Stimulated activated CD4-positive, alpha-beta T cell treated with anti-CD3 and anti-CD28 coated beads, TNF-alpha, amount 100 ng/mL, for 4 hours (primary cell): ENCODE measurements around the gene STIMATE.

Experiments used
- DNase-seq, 3 experiments: peaks; one replicate each; pipeline ENCODE4 v3.0.0-alpha.2; 2020; ENCODE audit warnings: low read depth in 3 of 3

Gene STIMATE

DNA sequence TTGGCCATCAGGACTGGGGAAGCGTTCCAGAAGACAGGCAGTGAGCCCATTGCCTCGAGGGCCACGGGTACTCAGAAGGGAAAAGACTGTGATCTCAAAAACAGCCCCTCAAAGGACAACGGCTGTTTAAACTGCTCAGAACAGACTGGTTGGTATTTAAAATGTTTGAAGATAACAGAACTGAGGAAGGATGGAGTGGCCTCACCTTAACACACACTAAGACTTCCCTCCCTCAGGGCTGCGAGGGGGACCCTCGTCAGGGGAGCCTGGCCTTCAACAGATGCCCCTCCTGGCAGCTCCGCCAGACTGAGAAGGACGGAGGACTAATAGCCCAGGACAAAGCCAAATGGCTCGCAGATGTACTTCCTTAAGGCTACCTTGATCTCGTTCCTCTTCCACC, 2.6 kb downstream of the STIMATE start:
- no peak for DNase-seq

- no peak for DNase-seq
These were observed 3.6 kb downstream of the STIMATE start for GRCh38 chr3:52893723-52894122.

GRCh38 chr3:52892625-52893311, 4.6 kb downstream of the STIMATE start:
- no peak for DNase-seq

DNA sequence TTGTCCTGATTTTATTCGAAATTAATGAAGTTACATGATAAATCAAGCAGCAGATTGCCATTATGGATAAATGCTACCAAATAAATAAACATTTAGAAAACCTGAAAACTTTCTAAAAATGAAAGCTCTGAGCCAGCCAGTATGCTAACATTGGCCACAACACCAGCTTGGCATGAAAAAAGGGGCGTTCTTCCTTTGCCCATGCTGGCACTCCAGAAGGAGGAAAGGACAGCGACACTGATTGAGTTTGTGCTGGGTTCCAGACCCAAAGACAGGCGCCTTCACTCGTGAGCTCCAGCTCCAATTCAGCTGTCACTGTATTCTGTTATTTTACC, 5.1 kb downstream of the STIMATE start:
- DNase-seq: no peak

GRCh38 chr3:52891615-52892081, 5.7 kb downstream of the STIMATE start:
- DNase-seq: no peak

DNA sequence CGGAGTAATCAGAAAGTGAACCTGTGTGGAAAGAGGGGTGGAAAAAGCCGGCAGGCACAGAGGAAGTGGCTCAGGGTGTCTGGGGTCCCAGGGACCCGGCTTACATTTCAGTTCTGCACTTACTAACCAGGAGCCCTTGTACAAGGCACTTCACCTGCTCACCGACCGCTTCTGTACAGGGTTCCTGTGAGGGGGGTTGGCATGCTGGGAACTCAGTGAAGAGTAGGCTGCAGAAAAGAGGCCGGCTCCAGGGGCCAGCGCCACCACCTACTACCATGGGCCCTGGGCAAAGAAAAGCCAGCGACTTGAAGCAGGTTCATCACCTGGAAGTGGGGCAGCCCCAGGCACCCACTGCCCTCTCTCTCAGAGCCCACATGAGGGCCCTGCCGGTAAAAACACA, 6.2 kb downstream of the STIMATE start:
- no peak for DNase-seq

GRCh38 chr3:52890735-52891134, 6.6 kb downstream of the STIMATE start:
- no peak for DNase-seq

DNA sequence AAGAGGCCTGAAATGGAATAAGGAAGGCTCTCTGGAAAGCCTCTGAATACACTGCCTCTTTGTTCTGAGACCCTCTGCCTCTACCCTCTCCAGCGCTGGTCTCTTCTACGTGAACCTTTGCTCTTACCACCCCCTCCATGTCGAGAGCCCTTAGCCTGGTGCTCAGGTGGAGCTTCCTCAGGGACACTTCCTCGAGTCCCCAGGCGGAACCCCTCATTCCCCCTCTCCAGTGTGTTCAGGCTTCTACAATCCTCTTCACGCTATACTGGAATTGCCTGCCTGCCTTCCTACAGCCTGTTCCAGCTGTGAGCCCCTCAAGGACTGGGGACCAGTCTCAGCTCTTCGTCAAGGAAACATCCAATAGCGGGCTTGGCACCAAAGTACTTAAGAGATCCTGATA, 7.4 kb downstream of the STIMATE start:
- DNase-seq: no peak

DNA sequence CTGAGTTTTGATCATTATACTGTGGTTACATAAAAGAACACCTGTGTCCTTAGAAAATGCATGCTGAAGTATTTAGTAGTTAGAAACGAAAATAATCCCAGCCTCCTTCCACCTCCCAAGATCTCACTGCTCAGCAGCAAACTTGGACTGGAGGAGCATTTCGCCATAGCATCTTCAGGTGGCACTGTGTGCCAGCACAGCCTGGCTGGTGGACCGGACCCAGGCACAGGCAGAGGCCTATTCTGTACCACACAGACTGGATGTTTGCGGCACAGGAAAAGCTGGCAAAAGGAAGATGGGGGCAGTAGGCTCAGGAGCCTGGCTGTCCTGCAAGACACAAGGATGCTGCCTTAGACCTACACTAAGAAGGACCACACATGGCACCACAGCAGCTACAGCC, 10.2 kb downstream of the STIMATE start:
- DNase-seq: no peak

DNA sequence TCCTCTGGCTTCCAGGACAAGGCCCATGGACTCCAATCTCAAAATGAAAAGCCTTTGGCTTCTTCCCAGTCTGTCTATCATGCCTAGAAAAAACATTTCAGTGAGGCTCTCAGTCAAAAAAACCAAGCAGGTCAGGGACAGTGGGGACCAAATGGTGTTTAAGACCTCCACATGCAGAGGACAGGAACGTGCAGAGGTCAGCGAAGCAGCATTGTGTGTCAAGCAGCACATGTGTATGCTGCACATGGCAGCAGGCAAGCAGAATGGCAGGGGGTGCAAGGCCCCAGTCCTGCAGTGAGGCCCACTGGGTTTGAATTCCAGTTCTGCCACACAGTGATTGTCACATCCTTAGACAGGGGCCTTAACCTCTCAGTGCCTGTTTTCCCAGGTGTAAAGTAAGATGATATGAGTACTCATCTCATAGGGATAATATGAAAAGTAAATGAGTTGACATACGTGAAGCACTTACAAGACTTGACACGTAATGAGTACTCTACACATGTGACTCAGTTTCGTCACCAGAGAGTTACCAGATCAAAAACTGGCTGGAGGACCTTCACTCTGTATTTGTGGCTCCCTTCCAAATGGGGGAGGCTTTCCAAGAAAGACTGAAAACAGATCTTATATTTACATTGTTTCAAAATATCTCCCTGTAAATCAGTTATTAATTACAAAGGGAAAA, 11.2 kb downstream of the STIMATE start:
- no peak for DNase-seq

- no peak for DNase-seq
These were observed 15.0 kb downstream of the STIMATE start for GRCh38 chr3:52882377-52882776.

- no peak for DNase-seq
These were observed 15.5 kb downstream of the STIMATE start for GRCh38 chr3:52881871-52882270.

GRCh38 chr3:52880474-52880873, 16.9 kb downstream of the STIMATE start:
- DNase-seq: no peak

GRCh38 chr3:52880047-52880446, 17.3 kb downstream of the STIMATE start:
- no peak for DNase-seq

DNA sequence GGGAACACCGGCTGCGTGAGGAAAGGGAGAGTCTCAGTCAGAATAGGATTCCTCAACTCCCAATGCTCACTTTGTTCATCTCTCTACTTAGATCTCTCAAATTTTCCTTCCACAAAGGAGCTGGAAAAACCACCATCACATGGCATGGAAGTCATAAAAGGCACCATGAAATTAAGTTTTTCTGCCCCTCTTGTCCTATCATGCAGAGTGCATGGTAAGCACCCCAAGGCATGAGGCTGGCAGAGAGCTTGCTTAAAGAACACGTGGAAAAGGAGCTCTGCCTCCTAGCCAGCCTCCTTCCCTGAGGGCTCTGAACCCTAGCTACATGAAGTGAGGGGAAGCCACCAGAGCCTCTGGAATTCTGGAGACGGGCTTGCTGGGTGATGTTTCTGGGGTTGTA, 17.8 kb downstream of the STIMATE start:
- DNase-seq: no peak

GRCh38 chr3:52879090-52879489, 18.3 kb downstream of the STIMATE start:
- no peak for DNase-seq

- no peak for DNase-seq
These were observed 20.3 kb downstream of the STIMATE start for GRCh38 chr3:52877085-52877484.

GRCh38 chr3:52874864-52875587, 22.3 kb downstream of the STIMATE start:
- no peak for DNase-seq

- DNase-seq: no peak
These were observed 23.1 kb downstream of the STIMATE start for GRCh38 chr3:52874160-52874701.

- no peak for DNase-seq
These were observed 23.8 kb downstream of the STIMATE start for GRCh38 chr3:52873433-52874159.

DNA sequence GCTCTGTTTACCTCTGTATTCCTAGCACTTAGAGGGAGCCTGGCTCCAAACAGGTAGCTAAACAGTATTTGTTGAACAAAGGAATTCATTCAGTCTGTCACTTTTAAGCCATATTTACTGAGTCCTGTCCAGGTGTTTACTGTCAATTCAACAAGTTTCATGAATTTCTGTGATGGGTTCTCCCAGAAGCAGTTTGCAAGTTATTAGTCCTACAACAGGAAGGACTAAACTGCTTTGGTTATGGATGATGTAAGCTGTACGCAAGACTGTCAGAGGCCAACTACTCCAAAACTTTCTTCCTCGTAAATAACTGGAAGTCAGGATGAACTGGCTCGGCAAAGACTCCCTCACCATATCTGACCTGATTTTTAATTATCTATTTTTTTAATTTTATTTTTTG, 25.1 kb downstream of the STIMATE start:
- DNase-seq: no peak

DNA sequence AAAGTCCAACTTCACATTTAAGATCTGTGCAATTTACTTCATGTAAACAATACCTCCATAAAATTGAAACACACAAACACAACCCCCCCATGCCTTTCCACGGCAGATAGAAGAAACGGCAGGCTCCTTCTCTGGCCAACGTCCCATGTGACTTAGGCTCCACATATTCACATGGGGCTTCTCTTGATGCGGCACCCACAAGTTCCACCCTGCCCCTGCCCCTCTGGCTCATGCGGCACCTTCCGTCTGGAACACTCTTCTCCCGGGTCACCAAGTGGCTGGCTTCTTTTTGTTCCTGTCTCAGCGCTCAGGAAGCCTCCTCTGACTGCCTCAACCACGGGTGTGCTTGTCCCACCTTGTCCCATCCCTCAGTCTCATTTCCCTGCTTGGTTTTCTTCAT, 25.6 kb downstream of the STIMATE start:
- no peak for DNase-seq
